ENCODE results near the gene NUDT5.

Gene NUDT5

DNA sequence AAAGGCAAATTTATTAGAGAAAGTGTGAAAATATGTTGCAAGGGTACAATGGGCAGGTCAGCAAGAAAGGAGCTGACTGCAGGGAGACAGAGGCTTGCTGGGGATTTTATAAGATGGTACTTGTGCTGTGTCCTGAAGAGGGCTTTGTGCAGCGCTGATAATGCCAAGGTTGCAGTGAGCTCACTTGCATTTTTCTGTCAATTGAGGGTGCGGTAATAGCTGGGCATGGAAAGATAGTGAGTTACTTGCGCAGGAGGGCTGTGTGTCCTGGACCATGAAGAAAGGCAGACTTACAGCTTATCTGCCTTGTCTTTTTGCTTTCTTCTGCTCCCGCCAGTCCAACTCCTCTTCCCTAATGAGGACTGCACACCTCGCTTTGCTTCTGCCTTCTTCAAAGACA lies 12.8 kb upstream of the NUDT5 start:
- Histone ChIP-seq H3K27ac (no peak overlapping the region), H3K4me3 (no peak overlapping the region)

DNA sequence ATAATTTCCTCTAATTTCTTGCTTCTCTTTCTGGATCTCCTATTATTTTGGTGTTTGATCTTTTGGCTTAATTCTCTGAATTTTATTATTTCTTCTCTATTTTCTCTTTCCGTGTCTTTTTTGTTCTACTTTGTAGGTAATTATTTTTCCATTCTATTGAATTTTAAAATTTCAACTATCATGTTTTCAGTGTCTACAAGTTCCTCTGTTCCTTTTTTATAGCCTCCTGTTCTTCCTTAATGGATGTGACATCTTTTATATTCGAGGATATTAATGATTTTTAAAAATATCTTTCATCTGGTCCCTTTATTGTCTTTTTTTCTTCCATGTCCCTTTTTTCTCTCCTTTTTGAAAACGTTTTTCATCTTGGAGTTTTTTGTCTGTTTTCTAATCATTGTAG lies 11.4 kb upstream of the NUDT5 start:
- H3K27ac ChIP-seq = no peak overlapping the region
- H3K4me3 ChIP-seq = no peak overlapping the region

DNA sequence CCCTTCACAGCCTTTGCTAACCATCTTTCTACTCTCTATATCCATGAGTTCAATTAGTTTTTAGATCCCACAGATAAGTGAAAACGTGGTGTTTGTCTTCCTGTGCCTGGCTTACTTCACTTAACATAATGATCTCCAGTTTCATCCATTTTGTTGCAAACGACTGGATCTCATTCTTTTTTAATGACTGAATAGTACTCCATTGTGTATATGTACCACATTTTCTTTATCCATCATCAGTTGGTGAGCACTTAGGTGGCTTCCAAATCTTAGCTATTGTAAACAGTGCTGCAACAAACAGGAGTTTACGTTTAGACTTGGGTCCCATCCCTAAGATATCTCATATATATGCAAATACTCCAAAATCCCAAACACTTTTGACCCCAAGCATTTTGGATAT lies 9.4 kb upstream of the NUDT5 start:
- H3K4me3 ChIP-seq = no peak overlapping the region

DNA sequence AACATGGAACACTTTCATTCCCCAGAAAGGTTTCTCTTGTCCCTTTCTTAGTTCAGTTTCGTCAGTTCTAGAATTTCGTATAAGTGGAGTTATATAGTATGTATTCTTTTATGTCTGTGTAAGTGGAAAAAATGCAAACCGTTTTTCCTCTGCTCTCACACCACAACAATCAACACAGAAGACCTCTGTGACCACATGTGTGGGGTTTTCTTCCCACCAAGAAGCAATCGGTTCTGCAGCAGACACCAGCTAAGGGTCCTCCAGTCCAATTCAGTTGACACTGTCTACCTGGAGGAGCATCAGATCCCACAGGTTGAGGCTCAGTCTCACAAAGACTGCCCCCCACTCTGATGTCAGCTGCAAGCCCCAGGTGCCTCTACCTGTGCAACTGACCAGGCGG lies 6.5 kb upstream of the NUDT5 start:
- Histone ChIP-seq H3K4me3 (no peak overlapping the region), H3K27ac (no peak overlapping the region)

More for the DNA sequence above, 9.4 kb upstream of the NUDT5 start:
- no peak overlapping the region for H3K27ac ChIP-seq

DNA sequence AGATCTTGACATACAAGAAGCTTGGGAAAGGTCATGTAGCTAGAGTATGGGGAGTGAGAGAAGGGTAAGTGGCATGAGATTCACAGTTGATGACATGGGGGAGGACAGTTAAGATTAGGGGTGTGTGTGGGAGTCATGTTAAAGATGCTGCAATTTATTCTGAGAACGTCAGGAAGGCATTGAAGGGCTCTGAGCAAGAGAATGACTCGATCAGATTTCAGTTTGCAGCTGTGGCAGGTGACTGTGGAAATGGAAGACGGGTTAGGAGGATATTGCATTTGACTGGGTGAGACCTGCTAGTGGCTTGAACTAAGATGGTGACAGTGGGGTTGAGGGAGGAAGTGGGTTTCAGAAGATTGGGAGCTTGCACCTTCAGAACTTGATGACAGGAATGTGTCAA lies 5.9 kb upstream of the NUDT5 start:
- H3K4me3 ChIP-seq = no peak overlapping the region
- no peak overlapping the region for H3K27ac ChIP-seq

DNA sequence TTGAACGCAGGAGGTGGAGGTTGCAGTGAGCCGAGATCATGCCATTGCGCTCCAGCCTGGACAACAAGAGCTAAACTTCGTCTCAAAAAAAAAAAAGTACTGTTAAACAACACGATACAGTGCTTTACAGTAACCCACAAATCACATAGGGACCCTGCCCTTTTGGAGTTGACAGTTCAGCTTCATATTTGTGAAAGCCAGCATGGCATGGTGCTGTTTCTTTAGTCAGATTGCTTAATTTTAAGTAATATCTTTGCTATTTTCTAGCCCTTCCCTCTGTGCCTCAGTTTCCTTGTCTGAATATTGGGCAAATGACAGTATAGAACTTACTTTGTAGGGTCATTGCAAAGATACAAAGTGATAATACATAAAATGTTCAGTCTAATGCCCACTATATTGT lies 5.2 kb upstream of the NUDT5 start:
- H3K27ac ChIP-seq = no peak overlapping the region
- no peak overlapping the region for H3K4me3 ChIP-seq

DNA sequence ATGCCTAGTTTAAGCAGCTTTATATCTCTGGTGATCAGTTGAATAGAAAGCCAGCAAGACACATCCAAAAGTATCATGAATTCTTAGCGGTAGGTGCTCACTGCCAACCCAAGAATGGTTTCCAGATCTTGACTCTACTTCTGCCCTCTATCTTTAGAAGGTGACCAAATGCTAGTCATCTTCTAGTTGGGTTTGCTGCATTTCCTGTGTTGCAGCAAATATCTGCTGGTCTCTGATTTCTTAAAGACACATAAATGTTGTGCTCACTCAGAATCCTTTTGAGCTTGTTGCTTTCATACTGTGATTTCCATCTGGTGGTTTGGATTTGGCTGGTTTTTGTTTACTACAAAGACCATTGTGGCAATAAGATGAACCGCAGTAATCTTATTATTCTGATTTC lies 2.5 kb upstream of the NUDT5 start:
- Histone ChIP-seq H3K27ac (no peak overlapping the region), H3K4me3 (no peak overlapping the region)

DNA sequence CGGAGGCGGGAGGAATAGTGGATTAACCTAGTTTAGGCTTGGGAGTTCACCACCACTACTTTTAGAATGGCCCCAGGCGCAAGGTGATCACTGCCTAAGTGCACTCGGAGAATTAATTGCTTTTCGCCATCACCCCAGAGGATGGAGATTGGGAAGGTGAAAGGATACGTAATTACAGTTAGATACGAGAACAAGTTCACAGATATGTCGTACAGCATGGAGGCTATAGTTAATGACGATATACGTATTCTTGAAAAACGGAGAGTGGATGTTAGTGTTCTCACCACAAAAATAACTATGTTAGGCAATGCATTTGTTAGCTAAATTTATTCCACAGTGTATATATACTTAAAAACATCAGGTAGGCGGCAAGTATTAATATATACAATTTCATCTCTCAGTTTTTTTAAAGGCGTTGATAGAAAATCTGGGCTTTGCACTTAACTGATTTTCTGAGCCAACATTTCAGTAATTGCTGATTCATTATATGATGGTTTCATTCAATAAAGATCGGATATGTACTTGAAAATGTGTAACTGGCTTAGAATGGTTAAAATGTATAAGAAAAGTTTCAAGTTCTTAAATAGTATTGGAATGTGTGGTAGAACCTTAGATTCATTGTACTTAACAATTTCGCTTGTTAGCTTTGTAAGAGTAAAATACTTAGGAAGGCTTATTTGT lies 980 bp upstream of the NUDT5 start:
- peak overlapping the region; percentile 72 to 97 (median 86) for H3K4me3 ChIP-seq
- H3K27ac ChIP-seq = peak overlapping the region in 20 of 21 experiments; percentile 82 to 99 (median 94)

DNA sequence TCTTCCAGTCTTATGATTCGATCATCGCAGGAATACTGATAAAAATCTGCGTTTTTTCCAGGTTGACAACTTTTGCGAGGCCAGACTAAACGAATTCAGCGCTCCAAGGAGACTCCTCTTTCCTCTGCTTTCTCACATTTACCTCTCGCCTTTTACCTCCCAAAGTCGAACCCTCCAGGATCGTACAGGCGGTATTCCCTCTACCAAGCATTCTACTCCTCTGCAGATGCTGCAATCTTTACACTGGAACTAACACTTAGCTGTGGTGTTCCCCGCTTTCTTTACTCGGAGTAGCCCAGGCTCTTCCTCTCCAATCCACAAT lies 449 bp downstream of the NUDT5 start:
- H3K4me3 ChIP-seq = peak overlapping the region; percentile 72 to 97 (median 86)
- H3K27ac ChIP-seq = peak overlapping the region in 20 of 21 experiments; percentile 82 to 99 (median 94)

DNA sequence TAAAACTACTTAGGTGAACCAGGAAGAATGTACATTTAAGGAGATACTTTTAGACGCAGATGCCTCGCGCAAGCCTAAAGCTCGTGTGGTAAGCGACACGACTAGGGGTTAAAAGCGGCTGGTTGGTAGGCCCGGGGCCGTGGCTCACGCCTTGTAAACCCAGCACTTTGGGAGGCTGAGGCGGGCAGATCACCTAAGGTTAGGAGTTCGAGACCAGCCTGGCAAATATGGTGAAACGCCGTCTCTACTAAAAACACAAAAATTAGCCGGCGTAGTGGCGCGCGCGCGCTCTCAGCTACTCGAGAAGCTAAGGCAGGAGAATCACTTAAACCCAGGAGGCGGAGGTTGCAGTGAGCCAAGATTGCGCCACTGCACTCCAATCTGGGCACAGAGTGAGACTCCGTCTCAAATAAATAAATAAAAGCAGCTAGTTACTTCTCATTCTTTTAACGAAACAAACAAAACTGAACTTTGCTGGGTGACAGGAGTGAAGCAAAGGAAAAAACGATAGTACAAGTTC lies 879 bp downstream of the NUDT5 start:
- peak overlapping the region; percentile 72 to 97 (median 86) for H3K4me3 ChIP-seq
- H3K27ac ChIP-seq = peak overlapping the region in 20 of 21 experiments; percentile 82 to 99 (median 94)

DNA sequence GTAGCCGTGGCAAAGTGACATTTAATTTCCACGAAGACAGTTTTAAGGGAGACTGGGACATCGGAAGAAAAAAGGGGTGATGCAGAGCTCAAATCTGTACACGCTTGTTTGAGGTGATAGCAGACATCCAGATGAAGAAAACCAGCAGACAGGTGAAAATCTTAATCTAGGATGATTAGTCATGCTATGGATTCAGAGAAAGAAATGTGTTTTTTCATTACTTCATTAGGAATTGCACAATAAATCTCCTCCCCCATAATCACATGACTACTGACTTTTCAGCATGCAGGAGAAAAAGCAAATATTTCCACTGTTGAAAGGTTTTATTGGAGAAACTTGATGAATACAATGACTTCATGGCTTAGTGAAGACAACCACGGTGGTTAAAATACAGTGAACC lies 2.5 kb downstream of the NUDT5 start:
- Histone ChIP-seq H3K27ac (no peak overlapping the region), H3K4me3 (no peak overlapping the region)

DNA sequence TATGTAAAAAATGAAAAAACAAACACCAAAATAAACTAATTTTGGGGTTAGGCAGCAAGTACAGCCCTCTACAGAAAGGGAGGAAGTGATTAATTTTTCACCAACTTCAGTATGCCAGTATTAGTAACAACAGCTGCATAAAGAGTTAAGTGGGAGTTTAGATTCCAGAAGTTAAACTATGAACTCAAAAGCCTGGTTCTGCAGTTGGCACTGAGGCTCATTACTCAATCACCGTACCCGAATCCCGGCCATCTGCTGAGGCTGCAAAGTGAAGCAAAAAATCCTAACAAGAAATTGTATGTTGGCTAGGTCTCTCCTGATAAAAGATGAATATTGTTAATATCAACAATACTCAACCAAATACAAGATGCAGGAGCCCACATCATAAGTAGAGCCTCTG lies 4.0 kb downstream of the NUDT5 start:
- no peak overlapping the region for H3K27ac ChIP-seq
- no peak overlapping the region for H3K4me3 ChIP-seq

DNA sequence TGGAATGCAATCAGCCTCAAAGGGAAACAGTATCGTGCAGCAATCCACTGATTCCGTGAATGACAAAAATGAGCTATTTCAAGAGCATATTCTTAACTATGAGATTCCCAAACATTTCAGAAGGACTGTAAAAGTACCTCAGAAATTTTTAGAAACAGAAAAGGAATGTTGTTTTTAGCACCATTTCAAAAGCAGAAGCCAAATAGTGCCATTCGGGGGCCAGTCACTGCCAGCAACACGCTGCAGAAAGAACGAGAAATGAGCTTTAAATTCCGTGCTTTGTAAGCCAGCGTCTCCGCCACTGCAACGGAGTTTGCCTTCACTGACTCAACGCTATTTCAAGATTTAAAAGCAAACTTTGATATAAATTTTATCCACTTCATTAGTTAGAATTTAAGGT lies 6.3 kb downstream of the NUDT5 start:
- Histone ChIP-seq H3K4me3 (no peak overlapping the region), H3K27ac (no peak overlapping the region)

DNA sequence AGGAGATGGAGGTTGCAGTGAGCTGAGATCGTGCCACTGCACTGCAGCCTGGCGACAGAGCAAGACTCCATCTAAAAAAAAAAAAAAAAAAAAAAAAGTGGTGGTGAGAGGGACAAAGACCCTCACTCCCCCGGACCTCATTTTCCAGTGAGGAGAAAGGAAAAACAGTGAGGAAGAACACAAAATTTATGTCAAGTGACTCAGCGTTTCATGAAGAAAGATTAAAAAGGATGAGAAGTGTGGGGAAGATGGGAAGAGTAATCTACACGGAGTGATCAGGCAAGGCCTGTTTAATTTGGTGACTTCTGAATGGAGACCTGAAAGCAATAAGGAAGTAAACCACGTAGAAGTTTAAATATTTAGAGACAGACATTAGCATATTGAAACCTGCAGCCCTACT lies 7.0 kb downstream of the NUDT5 start:
- H3K27ac ChIP-seq = no peak overlapping the region
- H3K4me3 ChIP-seq = no peak overlapping the region

DNA sequence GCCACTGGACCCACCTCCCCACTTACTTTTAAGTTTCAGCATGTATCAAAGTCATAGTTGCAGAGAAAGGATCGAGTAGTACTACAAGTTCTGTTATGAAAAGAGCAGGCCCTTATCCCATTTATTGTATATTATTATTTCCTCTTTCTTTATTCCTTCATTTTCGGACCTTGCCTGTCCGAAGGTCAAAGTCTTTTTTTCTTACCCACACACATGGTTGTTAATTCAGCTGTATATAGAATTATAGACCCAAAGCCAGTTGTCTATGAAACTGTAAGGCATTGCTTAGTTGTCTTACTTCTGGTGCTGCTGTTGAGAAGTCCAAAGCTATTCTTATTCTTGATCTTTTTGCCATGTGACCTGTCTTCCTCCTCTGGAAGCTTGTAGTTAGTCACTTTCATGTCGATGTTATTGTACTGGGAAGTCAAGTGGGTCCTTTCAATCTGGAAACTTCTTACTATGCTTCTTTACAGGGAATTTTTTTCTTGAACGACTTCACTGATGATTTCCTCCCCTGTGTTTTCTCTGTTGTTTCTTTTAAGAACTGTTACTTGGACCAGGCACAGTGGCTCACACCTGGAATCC lies 8.3 kb downstream of the NUDT5 start:
- Histone ChIP-seq H3K27ac (no peak overlapping the region), H3K4me3 (no peak overlapping the region)

DNA sequence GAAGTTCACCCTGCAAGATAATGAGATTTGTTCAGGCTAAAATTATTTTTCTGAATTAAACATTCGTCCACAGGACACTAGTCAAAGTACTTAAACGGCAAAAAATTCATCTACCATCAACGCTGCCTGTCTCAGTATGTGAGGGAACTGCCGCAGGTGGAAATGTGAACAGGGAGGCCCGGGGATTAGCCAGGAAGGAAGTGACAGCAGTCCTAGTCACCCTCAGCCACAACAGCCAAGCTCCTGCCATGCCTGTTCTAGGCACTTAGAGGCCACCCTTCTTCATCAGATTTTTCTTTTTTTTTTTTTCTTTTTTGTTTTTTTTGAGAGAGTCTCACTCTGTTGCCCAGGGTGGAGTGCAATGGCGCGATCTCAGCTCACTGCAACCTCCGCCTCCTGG lies 9.4 kb downstream of the NUDT5 start:
- Histone ChIP-seq H3K27ac (no peak overlapping the region), H3K4me3 (no peak overlapping the region)

DNA sequence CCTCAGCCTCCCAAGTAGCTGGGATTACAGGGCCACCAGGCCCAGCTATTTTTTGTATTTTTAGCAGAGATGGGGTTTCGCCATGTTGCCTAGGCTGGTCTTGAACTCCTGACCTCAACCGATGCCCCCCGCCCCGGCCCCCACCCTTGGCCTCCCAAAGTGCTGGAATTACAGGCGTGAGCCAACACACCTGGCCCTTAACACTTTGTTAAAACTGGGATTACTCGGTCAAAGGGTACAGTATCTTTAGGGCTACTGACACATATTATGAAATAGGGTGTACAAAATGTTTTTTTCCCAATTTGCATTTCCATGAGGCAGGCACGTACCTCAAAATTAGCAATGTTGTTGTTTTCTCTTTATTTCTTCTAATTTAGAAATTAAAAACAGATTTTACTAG lies 11.5 kb downstream of the NUDT5 start:
- Histone ChIP-seq H3K27ac (no peak overlapping the region), H3K4me3 (no peak overlapping the region)

DNA sequence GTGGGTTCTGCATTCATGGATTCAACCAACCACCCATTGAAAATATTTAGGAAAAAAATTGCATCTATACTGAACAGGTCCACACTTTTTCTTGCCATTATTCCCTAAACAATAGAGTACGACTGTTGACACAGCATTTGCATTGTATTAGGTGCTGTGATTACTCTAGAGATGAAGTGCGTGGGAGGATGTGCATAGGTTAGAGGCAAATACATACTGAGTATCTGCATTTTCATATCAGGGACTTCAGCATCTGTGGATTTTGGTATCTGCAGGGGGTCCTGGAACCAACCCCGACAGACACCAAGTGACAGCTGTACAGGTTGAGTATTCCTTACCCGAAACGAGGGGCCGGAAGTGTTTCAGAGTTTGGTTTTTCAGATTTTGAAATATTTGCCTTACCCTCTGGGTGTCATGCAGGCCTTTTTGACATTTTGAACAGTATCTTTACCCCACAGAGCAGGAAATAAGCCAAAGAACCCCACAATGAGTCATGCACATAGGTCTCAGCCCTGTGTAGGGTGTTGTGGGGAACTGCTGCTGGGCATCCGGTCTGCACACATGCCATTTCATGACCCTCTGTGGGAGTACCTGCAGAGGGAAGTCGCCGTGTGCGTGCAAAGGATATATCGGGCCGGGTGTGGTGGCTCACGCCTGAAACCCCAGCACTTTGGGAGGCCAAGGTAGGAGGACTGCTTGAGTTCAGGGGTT lies 14.5 kb downstream of the NUDT5 start:
- Histone ChIP-seq H3K4me3 (no peak overlapping the region), H3K27ac (peak overlapping the region in 8 of 21 experiments; percentile 17 to 81 (median 50))

DNA sequence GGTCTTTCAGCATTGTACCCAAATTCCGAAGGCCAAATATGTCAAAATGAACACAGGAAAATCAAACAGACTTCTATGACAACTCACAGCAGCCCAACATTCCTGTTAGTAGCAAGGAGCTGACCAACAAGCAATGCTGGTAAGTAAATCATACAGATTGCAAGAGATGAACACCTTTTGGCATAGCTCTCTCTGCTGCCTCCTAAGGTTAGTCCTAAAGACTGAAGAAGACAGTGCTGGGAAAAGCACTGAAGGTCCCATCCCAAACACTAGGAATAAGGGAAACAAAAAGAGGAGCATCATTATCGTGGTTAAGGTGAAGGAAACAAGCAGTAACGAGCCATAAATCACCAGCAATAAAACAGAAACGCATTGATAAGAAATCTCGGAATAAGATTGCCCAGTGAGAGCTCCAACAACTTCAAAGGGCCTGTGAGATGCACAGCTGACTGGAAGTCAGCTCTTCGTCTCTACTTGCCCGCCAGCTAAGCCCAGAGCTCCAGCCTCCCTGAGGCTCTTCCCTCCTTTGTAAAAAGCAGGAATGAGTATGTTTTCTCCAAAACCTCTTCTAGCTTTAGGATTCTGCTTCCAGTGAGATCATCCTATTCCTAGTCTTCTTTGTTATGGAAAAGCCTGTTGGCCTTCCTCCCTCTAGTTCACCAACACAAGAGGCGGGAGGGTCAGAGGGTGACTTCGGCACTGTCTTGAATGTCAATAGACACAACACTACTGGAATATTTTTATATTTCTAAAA lies 15.3 kb downstream of the NUDT5 start:
- peak overlapping the region in 11 of 21 experiments; percentile 2 to 81 (median 45) for H3K27ac ChIP-seq

DNA sequence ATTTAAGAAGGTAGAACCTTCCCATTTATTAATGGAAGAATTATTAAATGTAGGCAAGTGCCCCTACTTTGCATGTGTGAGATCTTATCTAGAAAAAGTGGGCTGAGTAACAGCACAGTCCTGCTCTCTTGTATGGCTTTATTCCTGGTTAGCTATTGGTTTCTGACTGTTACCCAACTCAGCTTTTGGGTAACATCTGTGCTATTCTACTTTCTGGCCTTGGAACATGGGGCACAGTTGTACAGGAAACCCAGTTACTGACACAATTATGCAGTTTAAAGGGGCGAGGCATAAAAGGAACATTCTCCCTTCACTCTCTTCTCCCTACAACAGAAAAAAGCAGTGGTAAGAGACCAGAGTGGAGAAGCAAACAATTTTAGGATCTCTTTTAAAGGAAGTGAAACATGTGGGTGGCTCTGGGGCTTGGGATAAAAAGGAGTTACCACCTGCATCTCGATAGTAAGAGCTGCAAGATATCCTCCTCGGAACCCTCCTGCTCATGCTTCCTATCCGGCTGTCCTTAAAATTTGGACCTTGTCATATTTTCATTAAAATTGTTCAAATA lies 16.0 kb downstream of the NUDT5 start:
- Histone ChIP-seq H3K4me3 (no peak overlapping the region), H3K27ac (peak overlapping the region in 5 of 21 experiments; percentile 2 to 77 (median 47))

More for the DNA sequence above, 15.3 kb downstream of the NUDT5 start:
- H3K4me3 ChIP-seq = no peak overlapping the region
